Measurements from ENCODE around the gene TTC22. TPM values are rescaled to one million over a fixed set of nuclear protein-coding genes. Genes with fewer than 3 reads are reported as not detected.
A peak's percentile ranks its signal among the peaks of the same experiment; 100 is the strongest.

The TTC22 gene
- total RNA-seq, 1 donor, result not detected

DNA sequence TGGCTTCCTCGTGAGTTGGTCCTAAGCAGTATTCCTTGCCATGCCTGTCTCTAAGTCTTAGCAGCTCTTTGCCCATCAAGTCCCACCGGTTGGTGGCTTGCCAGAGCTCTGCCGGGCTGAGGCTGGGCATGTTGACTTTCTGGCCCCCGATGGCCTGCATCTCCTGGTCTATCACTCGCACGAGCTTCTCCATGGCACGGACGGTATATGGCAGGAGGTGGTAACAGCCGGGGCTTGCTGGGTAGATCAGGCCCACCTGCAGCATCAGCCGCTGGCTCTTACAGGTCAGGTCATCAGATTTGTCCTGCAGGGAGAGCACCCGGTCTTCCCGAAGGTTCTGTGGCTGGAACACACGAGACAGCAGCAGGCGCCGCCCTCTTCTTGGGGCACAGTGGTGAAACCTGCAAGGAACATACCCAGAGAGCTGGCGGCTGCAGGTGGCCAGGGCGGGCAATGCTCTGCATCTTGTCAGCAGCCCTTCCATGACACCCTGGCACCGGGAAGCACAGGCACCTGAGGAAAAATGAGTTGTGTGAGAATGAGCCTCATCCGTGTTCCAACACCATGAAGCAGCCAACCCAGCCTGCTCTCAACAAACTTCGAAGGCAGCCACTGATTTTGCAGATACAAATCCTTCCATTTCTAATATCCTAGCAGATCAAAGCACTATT is 42.3 kb downstream of the TTC22 start:
- H4K20me1 ChIP-seq (ENCODE audit: insufficient read depth, low read length), result peaks cover 2% of the 10 kb centered on the region
- no peaks in the 10 kb centered on the region for H3K27me3 ChIP-seq (ENCODE audit: insufficient read depth, low read length)
- H3K4me3 ChIP-seq (ENCODE audit: insufficient read depth, low read length), result no peak overlapping the region
- no peak overlapping the region for H2AFZ ChIP-seq (ENCODE audit: low read length)
- H3K27ac ChIP-seq (ENCODE audit: low read depth, low read length), result no peak overlapping the region
- DNase-seq (ENCODE audit: insufficient read length, low spot score, missing footprints), result no peak
- H3K4me1 ChIP-seq (ENCODE audit: insufficient read depth, low read length), result peaks cover 7% of the 10 kb centered on the region
- TF ChIP-seq, protein P1, sequence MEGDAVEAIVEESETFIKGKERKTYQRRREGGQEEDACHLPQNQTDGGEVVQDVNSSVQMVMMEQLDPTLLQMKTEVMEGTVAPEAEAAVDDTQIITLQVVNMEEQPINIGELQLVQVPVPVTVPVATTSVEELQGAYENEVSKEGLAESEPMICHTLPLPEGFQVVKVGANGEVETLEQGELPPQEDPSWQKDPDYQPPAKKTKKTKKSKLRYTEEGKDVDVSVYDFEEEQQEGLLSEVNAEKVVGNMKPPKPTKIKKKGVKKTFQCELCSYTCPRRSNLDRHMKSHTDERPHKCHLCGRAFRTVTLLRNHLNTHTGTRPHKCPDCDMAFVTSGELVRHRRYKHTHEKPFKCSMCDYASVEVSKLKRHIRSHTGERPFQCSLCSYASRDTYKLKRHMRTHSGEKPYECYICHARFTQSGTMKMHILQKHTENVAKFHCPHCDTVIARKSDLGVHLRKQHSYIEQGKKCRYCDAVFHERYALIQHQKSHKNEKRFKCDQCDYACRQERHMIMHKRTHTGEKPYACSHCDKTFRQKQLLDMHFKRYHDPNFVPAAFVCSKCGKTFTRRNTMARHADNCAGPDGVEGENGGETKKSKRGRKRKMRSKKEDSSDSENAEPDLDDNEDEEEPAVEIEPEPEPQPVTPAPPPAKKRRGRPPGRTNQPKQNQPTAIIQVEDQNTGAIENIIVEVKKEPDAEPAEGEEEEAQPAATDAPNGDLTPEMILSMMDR (IDR thresholded peaks at IDR 0.05; ENCODE audit: extremely low read depth, low read depth, low read length), result no peak
- no peaks in the 10 kb centered on the region for H3K9me3 ChIP-seq (ENCODE audit: low read depth, low read length)
- peaks cover 19% of the 10 kb centered on the region for H3K79me2 ChIP-seq (ENCODE audit: insufficient read depth, low read length)
- H3K36me3 ChIP-seq (ENCODE audit: insufficient read depth, low read length), result peaks cover 11% of the 10 kb centered on the region
- no peak overlapping the region for H3K4me2 ChIP-seq (ENCODE audit: insufficient read depth, low read length)

DNA sequence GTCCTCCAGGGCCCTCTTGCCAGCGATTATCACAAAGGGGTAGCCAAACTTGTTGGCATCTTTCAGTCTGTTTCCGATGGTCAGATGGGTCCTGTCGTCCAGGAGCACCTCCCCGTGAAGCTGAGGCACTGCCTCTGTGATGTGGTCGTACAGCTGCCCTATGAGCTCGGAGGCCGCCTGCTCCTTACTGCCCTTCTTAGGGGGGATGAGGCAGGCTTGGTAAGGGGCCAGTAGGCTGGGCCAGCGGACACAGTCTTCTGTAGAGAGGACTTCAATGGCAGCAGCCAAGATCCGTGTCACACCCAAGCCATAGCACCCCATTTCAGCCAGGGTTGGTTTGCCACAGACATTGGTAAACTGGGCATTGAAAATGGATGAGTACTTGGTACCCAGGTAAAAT is 43.3 kb downstream of the TTC22 start:
- TF ChIP-seq, protein P1 (IDR thresholded peaks at IDR 0.05; ENCODE audit: extremely low read depth, low read depth, low read length), result no peak
- DNase-seq (ENCODE audit: insufficient read length, low spot score, missing footprints), result peak; percentile 57
- Histone ChIP-seq H3K4me1 (ENCODE audit: insufficient read depth, low read length) (no peaks in the 10 kb centered on the region), H3K79me2 (ENCODE audit: insufficient read depth, low read length) (peaks cover 10% of the 10 kb centered on the region), H3K4me2 (ENCODE audit: insufficient read depth, low read length) (no peak overlapping the region), H2AFZ (ENCODE audit: low read length) (no peak overlapping the region), H4K20me1 (ENCODE audit: insufficient read depth, low read length) (peaks cover 2% of the 10 kb centered on the region), H3K4me3 (ENCODE audit: insufficient read depth, low read length) (no peak overlapping the region), H3K9me3 (ENCODE audit: low read depth, low read length) (no peaks in the 10 kb centered on the region), H3K27me3 (ENCODE audit: insufficient read depth, low read length) (no peaks in the 10 kb centered on the region), H3K36me3 (ENCODE audit: insufficient read depth, low read length) (peaks cover 11% of the 10 kb centered on the region), H3K27ac (ENCODE audit: low read depth, low read length) (no peak overlapping the region)

DNA sequence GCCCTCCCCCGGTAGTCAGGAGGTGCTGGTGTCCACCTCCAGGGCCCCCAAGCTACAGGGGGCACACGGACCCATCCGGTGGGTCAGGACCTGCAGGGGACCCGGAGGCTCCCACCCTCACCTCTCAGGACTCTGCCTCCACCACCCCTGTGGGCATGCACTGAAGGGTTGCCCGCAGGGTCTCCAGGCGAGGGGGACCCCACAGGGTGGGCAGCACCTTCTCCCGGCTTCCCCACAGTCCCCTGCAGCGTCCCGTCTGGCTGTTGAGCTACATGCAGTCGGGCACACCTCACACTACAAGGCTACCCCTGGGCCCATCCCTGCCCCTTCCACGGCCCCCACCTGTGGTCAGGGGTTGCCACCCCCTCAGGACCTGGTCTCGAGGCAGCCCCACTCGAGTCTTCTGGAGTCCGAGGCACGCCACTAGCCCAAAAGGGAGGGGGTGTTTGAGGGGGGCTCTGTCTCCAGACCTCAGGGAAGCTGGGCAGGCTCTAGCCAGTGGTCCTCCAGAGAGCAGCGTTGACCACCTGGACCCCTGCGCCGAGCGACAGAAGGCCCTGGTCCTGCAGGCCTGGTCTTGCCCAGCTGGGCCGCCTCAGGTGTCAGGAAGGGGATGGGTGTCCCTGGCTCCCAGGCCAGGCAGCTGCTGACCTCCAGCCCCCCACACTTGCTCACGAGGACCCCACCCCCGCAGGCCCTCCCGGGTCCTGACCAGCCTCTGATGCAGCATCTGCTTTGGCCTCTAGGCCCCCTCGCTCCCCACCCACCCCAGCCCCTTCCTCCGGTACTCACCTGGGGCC is 46.4 kb downstream of the TTC22 start:
- peaks cover 2% of the 10 kb centered on the region for H3K27me3 ChIP-seq (ENCODE audit: insufficient read depth, low read length)
- H3K36me3 ChIP-seq (ENCODE audit: insufficient read depth, low read length), result peaks cover 11% of the 10 kb centered on the region
- H2AFZ ChIP-seq (ENCODE audit: low read length), result no peak overlapping the region
- H4K20me1 ChIP-seq (ENCODE audit: insufficient read depth, low read length), result no peaks in the 10 kb centered on the region
- TF ChIP-seq, protein P1 (IDR thresholded peaks at IDR 0.05; ENCODE audit: extremely low read depth, low read depth, low read length), result no peak
- H3K27ac ChIP-seq (ENCODE audit: low read depth, low read length), result no peak overlapping the region
- no peak overlapping the region for H3K4me2 ChIP-seq (ENCODE audit: insufficient read depth, low read length)
- H3K4me1 ChIP-seq (ENCODE audit: insufficient read depth, low read length), result no peaks in the 10 kb centered on the region
- H3K9me3 ChIP-seq (ENCODE audit: low read depth, low read length), result no peaks in the 10 kb centered on the region
- DNase-seq (ENCODE audit: insufficient read length, low spot score, missing footprints), result peak; percentile 51
- no peak overlapping the region for H3K4me3 ChIP-seq (ENCODE audit: insufficient read depth, low read length)
- H3K79me2 ChIP-seq (ENCODE audit: insufficient read depth, low read length), result no peaks in the 10 kb centered on the region

DNA sequence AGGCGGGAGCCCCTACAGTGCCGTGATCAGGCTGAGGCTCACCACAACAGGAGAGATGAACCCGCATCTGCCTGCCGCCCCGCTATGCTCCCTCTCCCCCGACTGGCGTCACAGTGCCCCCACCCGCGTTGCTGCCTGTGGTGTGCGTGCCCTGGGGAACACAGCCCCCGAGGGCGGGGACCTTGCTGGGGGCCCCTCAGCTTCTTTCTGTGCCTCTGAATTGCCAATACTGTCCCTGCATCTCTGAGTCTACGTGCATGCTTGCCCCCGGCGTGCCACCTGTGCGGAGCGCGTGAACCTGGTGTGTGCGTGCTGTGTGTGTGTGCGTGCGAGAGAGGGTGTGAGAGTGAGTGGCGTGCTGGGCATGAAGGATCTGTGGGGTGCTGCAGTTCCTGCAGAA is 47.1 kb downstream of the TTC22 start:
- H3K4me1 ChIP-seq (ENCODE audit: insufficient read depth, low read length), result no peaks in the 10 kb centered on the region
- no peaks in the 10 kb centered on the region for H3K79me2 ChIP-seq (ENCODE audit: insufficient read depth, low read length)
- H3K9me3 ChIP-seq (ENCODE audit: low read depth, low read length), result no peaks in the 10 kb centered on the region
- peak; percentile 52 for DNase-seq (ENCODE audit: insufficient read length, low spot score, missing footprints)
- no peak overlapping the region for H3K4me3 ChIP-seq (ENCODE audit: insufficient read depth, low read length)
- H3K4me2 ChIP-seq (ENCODE audit: insufficient read depth, low read length), result no peak overlapping the region
- TF ChIP-seq, protein P1 (IDR thresholded peaks at IDR 0.05; ENCODE audit: extremely low read depth, low read depth, low read length), result no peak
- peaks cover 11% of the 10 kb centered on the region for H3K36me3 ChIP-seq (ENCODE audit: insufficient read depth, low read length)
- H4K20me1 ChIP-seq (ENCODE audit: insufficient read depth, low read length), result no peaks in the 10 kb centered on the region
- H3K27me3 ChIP-seq (ENCODE audit: insufficient read depth, low read length), result peaks cover 2% of the 10 kb centered on the region
- H3K27ac ChIP-seq (ENCODE audit: low read depth, low read length), result no peak overlapping the region
- H2AFZ ChIP-seq (ENCODE audit: low read length), result no peak overlapping the region
